Ovary (tissue), 9 donors: ENCODE measurements around the gene HNRNPF. TPM values are rescaled to one million over a fixed set of nuclear protein-coding genes. Genes with fewer than 3 reads are reported as not detected.

Experiments
- DNase-seq, 5 donors: peaks; one replicate each; pipeline ENCODE4 v3.0.0-alpha.2; 2019 to 2020
- H3K27ac ChIP-seq, 2 donors: fragments of 200-600 bp; one replicate each; pipeline versions ENCODE4 v1.5.1 to v1.8.0; 2019 to 2022
- H3K27me3 ChIP-seq: fragments of 200-600 bp; one replicate; pipeline ENCODE4 v1.8.0; 2022
- H3K36me3 ChIP-seq: fragments of 200-600 bp; sonication (generic); one replicate; pipeline ENCODE4 v1.5.1; 2019
- H3K4me1 ChIP-seq: one replicate; pipeline ENCODE4 v1.8.1; 2013; ENCODE audit warnings: mild to moderate bottlenecking, moderate library complexity; ENCODE audit not compliant: insufficient read depth
- H3K4me3 ChIP-seq: fragments of 200-600 bp; sonication (generic); one replicate; pipeline ENCODE4 v1.5.1; 2017
- H3K9me3 ChIP-seq, 2 donors: fragments of 200-600 bp in 1 of 2; sonication (generic) in 1 of 2; one replicate each; pipeline versions ENCODE4 v1.5.1 to v1.8.1; 2013 to 2019; ENCODE audit warnings: mild to moderate bottlenecking in 1 of 2, moderate library complexity in 1 of 2
- EP300 ChIP-seq: sonication (generic); formaldehyde crosslinking; IDR thresholded peaks from one replicate; pipeline ENCODE4 v1.6.1; 2017; ENCODE audit warnings: antibody characterized with exemption
- POLR2A ChIP-seq: fragments of 450-650 bp; IDR thresholded peaks from one replicate; pipeline ENCODE4 v1.6.1; 2017; ENCODE audit warnings: antibody characterized with exemption, mild to moderate bottlenecking, moderate library complexity
- WGBS, 3 donors: extraction: QIAGEN DNeasy Blood & Tissue Kit in 1 of 3; methylation state at CpG; one replicate each; pipeline versions ENCODE4 v1.1.5 to v1.1.7; 2013 to 2017; 5-methylcytosine and 5-hydroxymethylcytosine counted together
- intact Hi-C, 4 donors: fragments of 100-400 bp; cut with DNase I; formaldehyde crosslinking; loops; one replicate each; pipeline versions ENCODE4 v1.11.0 to v1.15.1; 2022 to 2023
- polyA plus RNA-seq, 2 donors: library from polyadenylated mRNA; stranded (reverse); fragments of 200-250 nt in 1 of 2; fragments of 350-450 nt in 1 of 2; fragmentation: Illumina TruSeq in 1 of 2; extraction: RNeasy Lipid Tissue Mini Kit (QIAGEN cat#74804) in 1 of 2; gene quantifications; one replicate each; pipeline ENCODE4 v1.2.3, GENCODE V29; 2013 to 2014
- total RNA-seq, 7 donors: library from RNA; depleted of rRNA in 2 of 7; stranded (reverse); fragments of >200 nt in 2 of 7; fragmentation: NEBNext Ultra II Directional in 3 of 7; extraction: Animal tissue kit (Norgen Biotek cat#: 25700) in 3 of 7; gene quantifications; one replicate each; pipeline versions ENCODE4 v1.1.0 to v1.2.4, GENCODE V29; 2016 to 2023
- TF ChIP-seq, protein P1 (sequence below), 3 donors: fragments of 450-650 bp in 2 of 3; fragments of 200-600 bp in 1 of 3; IDR thresholded peaks; one replicate each; pipeline versions ENCODE4 v1.5.1 to v1.8.0; 2016 to 2022; ENCODE audit warnings: antibody characterized with exemption in 3 of 3, mild to moderate bottlenecking in 1 of 3
- donor health status: DM: no; HTN: no; CAD: no; lungs with moderate emphysema.
- donor health status: DM: no; HTN: no; CAD: no.
- donor health status: Bipolar disorder and iron deficiency.
- donor health status: DM: yes; HTN: yes; CAD: no.
- donor health status: DM: no; HTN: no; CAD: no.
- donor health status: DM: yes; HTN: yes; CAD: no.

Gene HNRNPF
- total and polyA plus RNA-seq, 9 donors, result 95.1 to 220 (median 166) TPM

DNA sequence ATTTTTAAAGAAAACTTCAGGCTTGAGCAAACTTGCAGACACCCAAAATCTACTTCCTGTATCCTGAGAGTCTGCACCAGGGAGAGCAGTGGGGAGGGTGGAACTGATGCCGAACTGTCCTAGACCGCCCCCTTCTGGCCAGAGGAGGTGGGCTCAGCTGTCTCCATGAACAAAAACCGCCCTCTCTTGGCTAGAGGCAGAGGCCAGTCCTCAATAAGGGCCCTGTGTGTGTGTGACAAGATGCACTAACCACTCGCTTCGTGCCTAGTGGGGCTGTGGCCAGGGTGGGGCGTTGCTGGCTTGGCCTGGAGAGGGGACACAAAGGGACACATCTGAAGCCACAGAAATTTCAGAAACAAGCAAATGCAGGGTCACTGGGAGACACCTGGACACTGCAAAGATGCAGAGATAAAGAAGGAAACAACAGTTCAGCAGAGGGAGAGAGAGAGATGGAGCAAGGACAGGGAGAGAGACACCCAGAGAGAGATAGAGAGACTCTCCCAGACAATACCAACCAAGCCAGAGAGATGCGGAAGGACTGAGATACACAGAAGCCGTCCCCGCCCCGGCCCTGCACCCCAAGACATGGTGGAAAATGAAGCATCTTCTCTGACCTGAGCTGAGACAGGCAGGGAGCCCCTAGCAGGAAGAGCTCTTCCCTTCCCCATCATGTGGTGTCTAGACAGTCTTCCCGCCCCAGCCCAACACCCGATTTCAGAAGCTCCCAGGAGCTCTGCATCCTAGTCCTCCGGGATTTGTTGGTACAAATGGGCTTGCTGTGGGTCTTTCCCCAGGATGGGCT, 60.3 kb downstream of the HNRNPF start:
- Histone ChIP-seq H3K4me3 (no peak overlapping the region), H3K27me3 (no peaks in the 10 kb centered on the region), H3K27ac (no peak overlapping the region), H3K36me3 (no peaks in the 10 kb centered on the region), H3K4me1 (no peaks in the 10 kb centered on the region), H3K9me3 (no peaks in the 10 kb centered on the region)
- intact Hi-C loops, result loop anchor here in 1 of 4 donors (10.0 kb wide), 1 partner anchor 54 kb away; no protein-coding TSS in a partner anchor
- TF ChIP-seq, protein P1, sequence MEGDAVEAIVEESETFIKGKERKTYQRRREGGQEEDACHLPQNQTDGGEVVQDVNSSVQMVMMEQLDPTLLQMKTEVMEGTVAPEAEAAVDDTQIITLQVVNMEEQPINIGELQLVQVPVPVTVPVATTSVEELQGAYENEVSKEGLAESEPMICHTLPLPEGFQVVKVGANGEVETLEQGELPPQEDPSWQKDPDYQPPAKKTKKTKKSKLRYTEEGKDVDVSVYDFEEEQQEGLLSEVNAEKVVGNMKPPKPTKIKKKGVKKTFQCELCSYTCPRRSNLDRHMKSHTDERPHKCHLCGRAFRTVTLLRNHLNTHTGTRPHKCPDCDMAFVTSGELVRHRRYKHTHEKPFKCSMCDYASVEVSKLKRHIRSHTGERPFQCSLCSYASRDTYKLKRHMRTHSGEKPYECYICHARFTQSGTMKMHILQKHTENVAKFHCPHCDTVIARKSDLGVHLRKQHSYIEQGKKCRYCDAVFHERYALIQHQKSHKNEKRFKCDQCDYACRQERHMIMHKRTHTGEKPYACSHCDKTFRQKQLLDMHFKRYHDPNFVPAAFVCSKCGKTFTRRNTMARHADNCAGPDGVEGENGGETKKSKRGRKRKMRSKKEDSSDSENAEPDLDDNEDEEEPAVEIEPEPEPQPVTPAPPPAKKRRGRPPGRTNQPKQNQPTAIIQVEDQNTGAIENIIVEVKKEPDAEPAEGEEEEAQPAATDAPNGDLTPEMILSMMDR (IDR thresholded peaks at IDR 0.05), result peak; percentile 26 to 54 (median 48)
- no peak for TF ChIP-seq POLR2A
- TF ChIP-seq EP300, result no peak
- DNase-seq, result peak; percentile 54 to 83 (median 74)
- 56 to 58% (median 56%) methylated on average over 13 of the region's 13 CpGs for WGBS, 3 donors

DNA sequence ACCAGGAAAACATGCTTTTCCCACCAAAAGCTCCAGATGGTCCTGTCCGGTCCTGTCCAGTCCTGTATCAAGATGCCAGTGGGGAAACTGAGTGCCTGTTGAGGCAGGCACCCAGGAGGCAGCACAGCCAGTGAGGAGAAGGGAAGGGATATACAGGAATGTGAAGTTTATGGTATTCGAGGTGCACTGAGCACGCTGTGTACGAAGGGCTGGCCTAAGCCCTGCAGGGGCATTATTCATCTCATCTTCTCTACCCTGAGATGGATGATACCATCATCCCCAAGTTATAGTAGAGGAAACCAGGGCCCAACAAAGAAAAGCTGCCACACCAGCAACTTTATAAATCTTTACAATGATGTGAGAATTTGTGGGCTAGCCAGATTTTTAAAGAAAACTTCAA, 61.0 kb downstream of the HNRNPF start:
- DNase-seq, result no peak
- no peak overlapping the region for H3K27ac ChIP-seq
- no peaks in the 10 kb centered on the region for H3K4me1 ChIP-seq
- TF ChIP-seq, protein P1 (IDR thresholded peaks at IDR 0.05), result no peak
- no peak for TF ChIP-seq POLR2A
- no peak for TF ChIP-seq EP300
- intact Hi-C loops, result loop anchor here in 1 of 4 donors (10.0 kb wide), 1 partner anchor 53 kb away; no protein-coding TSS in a partner anchor
- no peak overlapping the region for H3K4me3 ChIP-seq
- no peaks in the 10 kb centered on the region for H3K9me3 ChIP-seq
- H3K27me3 ChIP-seq, result no peaks in the 10 kb centered on the region
- H3K36me3 ChIP-seq, result no peaks in the 10 kb centered on the region
- 80 to 88% (median 85%) methylated on average over 4 of the region's 4 CpGs for WGBS, 3 donors

DNA sequence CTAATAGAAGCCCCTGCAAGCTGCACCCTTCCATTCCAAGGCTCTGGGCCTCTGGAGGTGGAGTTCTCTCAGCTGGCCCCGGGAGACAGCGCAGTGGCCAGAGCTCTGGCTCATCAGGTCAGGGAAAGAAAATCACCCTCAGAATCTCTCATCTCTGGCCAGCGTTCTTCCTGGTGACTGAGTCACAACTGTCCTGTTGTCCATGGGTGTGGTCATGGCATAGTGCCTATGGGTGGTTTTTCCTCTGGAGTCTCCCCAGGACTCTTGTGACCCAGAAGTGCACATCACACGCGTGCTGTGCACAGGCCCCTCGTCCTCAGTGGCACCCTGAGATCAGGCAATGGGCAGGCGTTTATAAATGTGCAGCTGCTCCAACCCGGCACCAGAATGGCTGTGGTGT, 64.9 kb downstream of the HNRNPF start:
- no peak for TF ChIP-seq EP300
- no peak for TF ChIP-seq POLR2A
- TF ChIP-seq, protein P1 (IDR thresholded peaks at IDR 0.05), result no peak
- Histone ChIP-seq H3K4me1 (no peaks in the 10 kb centered on the region), H3K9me3 (no peaks in the 10 kb centered on the region), H3K36me3 (no peaks in the 10 kb centered on the region), H3K4me3 (no peak overlapping the region), H3K27ac (no peak overlapping the region), H3K27me3 (no peaks in the 10 kb centered on the region)
- intact Hi-C loops, result loop anchor here in 2 of 4 donors (5.0 to 10.0 kb wide), 2 partner anchors 49 to 52 kb away; no protein-coding TSS in a partner anchor
- DNase-seq, result no peak
- WGBS, 3 donors, result 79 to 82% (median 81%) methylated on average over 8 of the region's 8 CpGs

DNA sequence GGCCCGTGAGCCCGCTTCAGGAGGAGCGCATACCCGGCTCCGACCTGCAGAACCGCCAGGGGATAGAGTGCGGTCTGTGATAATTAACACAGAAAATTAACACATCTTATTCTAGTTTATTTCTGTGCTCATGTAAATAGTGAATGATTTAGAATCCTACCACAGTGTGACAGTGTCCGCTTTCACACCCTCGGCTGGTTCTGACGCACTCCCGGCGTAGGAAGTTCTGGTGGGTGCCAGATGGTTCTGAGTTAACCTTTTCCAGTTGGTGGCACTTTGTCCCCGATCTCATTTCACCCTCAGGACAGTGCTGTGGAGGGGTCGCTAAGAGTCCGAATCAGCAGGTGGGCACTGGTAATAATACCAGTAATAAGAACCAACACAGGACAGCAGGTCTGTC, 65.9 kb downstream of the HNRNPF start:
- 91 to 93% (median 92%) methylated on average over 15 of the region's 15 CpGs for WGBS, 3 donors
- TF ChIP-seq, protein P1 (IDR thresholded peaks at IDR 0.05), result no peak
- TF ChIP-seq POLR2A, result no peak
- no peak for TF ChIP-seq EP300
- intact Hi-C loops, result loop anchor here in 2 of 4 donors (5.0 to 10.0 kb wide), 2 partner anchors 48 to 51 kb away; no protein-coding TSS in a partner anchor

More for the DNA sequence above, 65.9 kb downstream of the HNRNPF start:
- Histone ChIP-seq H3K36me3 (no peaks in the 10 kb centered on the region), H3K4me3 (no peak overlapping the region), H3K4me1 (no peaks in the 10 kb centered on the region), H3K27me3 (no peaks in the 10 kb centered on the region), H3K9me3 (no peaks in the 10 kb centered on the region), H3K27ac (no peak overlapping the region)
- no peak for DNase-seq
